Kasumi-1 (cell line): ENCODE data around the gene RBL1.
"Not testable (repeated sequence)": the region's sequence is repeated elsewhere in the genome, so short reads cannot be mapped to it uniquely, and the experiment has no call there.

Source experiments
- DNase-seq, 2 experiments: peaks; one replicate each; lab custom pipeline; 2025; lab: John Stamatoyannopoulos, UW

RBL1 gene

GRCh38 chr20:37095599-37096414 is at the start of gene RBL1:
RBL1 (minus strand) TSS chr20:37095997; CDS start chr20:37095928, 69 bp downstream.
- peak; percentile 83 to 87 for DNase-seq

GRCh38 chr20:37144856-37145404 is 49.1 kb upstream of the RBL1 start:
- DNase-seq: no peak

- DNase-seq: no peak
Observed at GRCh38 chr20:37142708-37143107, 46.9 kb upstream of the RBL1 start.

GRCh38 chr20:37137547-37137946 is 41.8 kb upstream of the RBL1 start:
- no peak for DNase-seq

- DNase-seq: no peak
Observed at GRCh38 chr20:37133952-37134351, 38.2 kb upstream of the RBL1 start.

GRCh38 chr20:37131486-37131885 is 35.7 kb upstream of the RBL1 start:
- DNase-seq: no peak

- no peak for DNase-seq
Observed at GRCh38 chr20:37128803-37129202, 33.0 kb upstream of the RBL1 start.

GRCh38 chr20:37126290-37126689 is 30.5 kb upstream of the RBL1 start:
- DNase-seq: not testable (repeated sequence)

- DNase-seq: no peak
Observed at GRCh38 chr20:37123441-37123840, 27.6 kb upstream of the RBL1 start.

- DNase-seq: no peak
Observed at GRCh38 chr20:37120497-37120896, 24.7 kb upstream of the RBL1 start.

- DNase-seq: no peak
Observed at GRCh38 chr20:37119356-37120036, 23.7 kb upstream of the RBL1 start.

- no peak for DNase-seq
Observed at GRCh38 chr20:37114012-37114411, 18.2 kb upstream of the RBL1 start.

GRCh38 chr20:37111926-37112455 is 16.2 kb upstream of the RBL1 start:
- DNase-seq: no peak

GRCh38 chr20:37108676-37109075 is 12.9 kb upstream of the RBL1 start:
- DNase-seq: no peak

- DNase-seq: no peak
Observed at GRCh38 chr20:37102571-37102970, 6.8 kb upstream of the RBL1 start.

- no peak for DNase-seq
Observed at GRCh38 chr20:37096415-37097041, 731 bp upstream of the RBL1 start.

- DNase-seq: peak; percentile 58 to 61
Observed at GRCh38 chr20:37095108-37095598, 644 bp downstream of the RBL1 start.

GRCh38 chr20:37090407-37090806 is 5.4 kb downstream of the RBL1 start:
- no peak for DNase-seq

GRCh38 chr20:37081717-37082289 is 14.0 kb downstream of the RBL1 start:
- DNase-seq: peak; percentile 14 to 33

- DNase-seq: no peak
Observed at GRCh38 chr20:37077009-37077408, 18.8 kb downstream of the RBL1 start.

- DNase-seq: no peak
Observed at GRCh38 chr20:37075932-37076685, 19.7 kb downstream of the RBL1 start.
